Measurements from ENCODE around the gene MYO9A. TPM values are rescaled to one million over a fixed set of nuclear protein-coding genes. Genes with fewer than 3 reads are reported as not detected.

Gene MYO9A
- total RNA-seq, 1 donor from 2014 or later, result 31.4 TPM

GRCh38 chr15:71802770-71803169, 315.2 kb downstream of the MYO9A start:
- DNase-seq (ENCODE audit: low spot score), result no peak
- intact Hi-C loops (cut with DNase I), result loop anchor here (5.0 to 10.0 kb wide), 3 partner anchors 60 to 360 kb away; no protein-coding TSS in a partner anchor

- no peak for DNase-seq (ENCODE audit: low spot score)
- intact Hi-C loops (cut with DNase I), result loop anchor here (5.0 to 10.0 kb wide), 3 partner anchors 60 to 360 kb away; no protein-coding TSS in a partner anchor
Observed at GRCh38 chr15:71801935-71802655, 315.9 kb downstream of the MYO9A start.

- intact Hi-C loops (cut with DNase I), result loop anchor here (5.0 to 10.0 kb wide), 3 partner anchors 59 to 359 kb away; no protein-coding TSS in a partner anchor
Observed at GRCh38 chr15:71800835-71801745, 316.9 kb downstream of the MYO9A start.

GRCh38 chr15:71800190-71800589, 317.8 kb downstream of the MYO9A start:
- DNase-seq (ENCODE audit: low spot score), result no peak
- intact Hi-C loops (cut with DNase I), result loop anchor here (5.0 to 10.0 kb wide), 3 partner anchors 58 to 358 kb away; no protein-coding TSS in a partner anchor

More at GRCh38 chr15:71800835-71801745, 316.9 kb downstream of the MYO9A start:
- no peak for DNase-seq (ENCODE audit: low spot score)

- DNase-seq (ENCODE audit: low spot score), result no peak
- intact Hi-C loops (cut with DNase I), result no loop called here
Observed at GRCh38 chr15:71798641-71799040, 319.3 kb downstream of the MYO9A start.

- intact Hi-C loops (cut with DNase I), result no loop called here
- no peak for DNase-seq (ENCODE audit: low spot score)
Observed at GRCh38 chr15:71792521-71792920, 325.4 kb downstream of the MYO9A start.

- DNase-seq (ENCODE audit: low spot score), result no peak
- intact Hi-C loops (cut with DNase I), result no loop called here
Observed at GRCh38 chr15:71791975-71792374, 326.0 kb downstream of the MYO9A start.

GRCh38 chr15:71790081-71790480, 327.9 kb downstream of the MYO9A start:
- no peak for DNase-seq (ENCODE audit: low spot score)
- intact Hi-C loops (cut with DNase I), result no loop called here

GRCh38 chr15:71789616-71790015, 328.3 kb downstream of the MYO9A start:
- no peak for DNase-seq (ENCODE audit: low spot score)
- intact Hi-C loops (cut with DNase I), result no loop called here

- DNase-seq (ENCODE audit: low spot score), result no peak
- intact Hi-C loops (cut with DNase I), result no loop called here
Observed at GRCh38 chr15:71788646-71789579, 329.0 kb downstream of the MYO9A start.

GRCh38 chr15:71786673-71787072, 331.3 kb downstream of the MYO9A start:
- intact Hi-C loops (cut with DNase I), result no loop called here
- no peak for DNase-seq (ENCODE audit: low spot score)

- DNase-seq (ENCODE audit: low spot score), result no peak
- intact Hi-C loops (cut with DNase I), result no loop called here
Observed at GRCh38 chr15:71785996-71786395, 332.0 kb downstream of the MYO9A start.

GRCh38 chr15:71784719-71785118, 333.2 kb downstream of the MYO9A start:
- intact Hi-C loops (cut with DNase I), result no loop called here
- no peak for DNase-seq (ENCODE audit: low spot score)

- DNase-seq (ENCODE audit: low spot score), result no peak
Observed at GRCh38 chr15:71782422-71783165, 335.4 kb downstream of the MYO9A start.

GRCh38 chr15:71781965-71782265, 336.0 kb downstream of the MYO9A start:
- DNase-seq (ENCODE audit: low spot score), result no peak
- intact Hi-C loops (cut with DNase I), result no loop called here

More at GRCh38 chr15:71782422-71783165, 335.4 kb downstream of the MYO9A start:
- intact Hi-C loops (cut with DNase I), result no loop called here

- no peak for DNase-seq (ENCODE audit: low spot score)
- intact Hi-C loops (cut with DNase I), result no loop called here
Observed at GRCh38 chr15:71781179-71781964, 336.6 kb downstream of the MYO9A start.

- intact Hi-C loops (cut with DNase I), result no loop called here
- DNase-seq (ENCODE audit: low spot score), result no peak
Observed at GRCh38 chr15:71780115-71780976, 337.6 kb downstream of the MYO9A start.

Data from cardiac septum (tissue), 1 donor.